GM19023 (cell line): ENCODE results near the gene UBALD1.

Experiments used
- ATAC-seq: cut with Tn5 transposase; IDR thresholded peaks from one replicate; pipeline ENCODE4 v1.9.1; 2021; ENCODE audit warnings: mild to moderate bottlenecking, moderate library complexity; ENCODE audit not compliant: unreplicated experiment

Gene UBALD1

GRCh38 chr16:4616047-4616811 is 1.5 kb upstream of the UBALD1 start:
- ATAC-seq = peak; percentile 78

- ATAC-seq = no peak
These were observed 827 bp upstream of the UBALD1 start for GRCh38 chr16:4615384-4616046.

GRCh38 chr16:4613636-4614570 is 785 bp downstream of the UBALD1 start:
- ATAC-seq = no peak

- ATAC-seq = no peak
These were observed 1.6 kb downstream of the UBALD1 start for GRCh38 chr16:4612977-4613635.

GRCh38 chr16:4612474-4612931 is 2.2 kb downstream of the UBALD1 start:
- no peak for ATAC-seq

- no peak for ATAC-seq
These were observed 3.2 kb downstream of the UBALD1 start for GRCh38 chr16:4611337-4612021.

GRCh38 chr16:4610011-4611005 is 4.4 kb downstream of the UBALD1 start:
- no peak for ATAC-seq

- no peak for ATAC-seq
These were observed 5.3 kb downstream of the UBALD1 start for GRCh38 chr16:4609200-4610010.

GRCh38 chr16:4608704-4608980 is 6.0 kb downstream of the UBALD1 start:
- no peak for ATAC-seq

GRCh38 chr16:4607841-4608703 is 6.6 kb downstream of the UBALD1 start:
- ATAC-seq = no peak

- ATAC-seq = no peak
These were observed 8.3 kb downstream of the UBALD1 start for GRCh38 chr16:4606354-4606753.

- no peak for ATAC-seq
These were observed 10.3 kb downstream of the UBALD1 start for GRCh38 chr16:4604401-4604800.

GRCh38 chr16:4603624-4604170 is 11.0 kb downstream of the UBALD1 start:
- ATAC-seq = no peak

GRCh38 chr16:4602331-4602730 is 12.4 kb downstream of the UBALD1 start:
- ATAC-seq = no peak

GRCh38 chr16:4601864-4602186 is 12.9 kb downstream of the UBALD1 start:
- no peak for ATAC-seq

- no peak for ATAC-seq
These were observed 13.4 kb downstream of the UBALD1 start for GRCh38 chr16:4601036-4601863.
